ENCODE data around the gene AUNIP. TPM values are rescaled to one million over a fixed set of nuclear protein-coding genes. Genes with fewer than 3 reads are reported as not detected.

The AUNIP gene
- total and polyA plus RNA-seq, 2 of the 8 experiments (the other 6 are each of a cell fraction or from before 2014, with no cell fraction given): 18.6 to 23.2 TPM

GRCh38 chr1:25896266-25896665 is 37.0 kb upstream of the AUNIP start (continued):
- TF ChIP-seq MAX (IDR thresholded peaks at IDR 0.05): no peak
- TF ChIP-seq CTCF (IDR thresholded peaks at IDR 0.05; ENCODE audit: control extremely low read depth in 1 of 3, insufficient read depth in 1 of 3, low read depth in 1 of 3, low read length in 3 of 3): no peak
- no peak for TF ChIP-seq SP4 (IDR thresholded peaks at IDR 0.05; ENCODE audit: low read length)

Data from H1 (cell line).